Ovary (tissue), 3 donors: ENCODE results near the gene LMBR1.

ENCODE experiments used
- CTCF ChIP-seq, 3 donors: fragments of 450-650 bp in 2 of 3; fragments of 200-600 bp in 1 of 3; IDR thresholded peaks; one replicate each; pipeline versions ENCODE4 v1.5.1 to v1.8.0; 2016 to 2022; ENCODE audit warnings: antibody characterized with exemption in 3 of 3, mild to moderate bottlenecking in 1 of 3
- EP300 ChIP-seq: sonication (generic); formaldehyde crosslinking; IDR thresholded peaks from one replicate; pipeline ENCODE4 v1.6.1; 2017; ENCODE audit warnings: antibody characterized with exemption
- donor health status: DM: no; HTN: no; CAD: no.

- TF ChIP-seq EP300 (no peak), CTCF (IDR thresholded peaks at IDR 0.05) (no peak)
Measured at GRCh38 chr7:156906200-156906649, 13.2 kb upstream of the LMBR1 start.
